MM.1S (cell line): ENCODE measurements around the gene PICALM.
"Not testable (repeated sequence)": the region's sequence is repeated elsewhere in the genome, so short reads cannot be mapped to it uniquely, and the experiment has no call there.

Experiments used
- DNase-seq: peaks from one replicate; pipeline ENCODE4 v3.0.0-alpha.2; 2015
- H2AFZ ChIP-seq: fragments of 300-600 bp; sonication (generic); 2 replicates; pipeline ENCODE4 v1.6.0; 2016; ENCODE audit warnings: antibody characterized with exemption, low read length
- H3F3A ChIP-seq: fragments of 300-600 bp; sonication (generic); 2 replicates; pipeline ENCODE4 v1.6.1; 2016; ENCODE audit warnings: mild to moderate bottlenecking, antibody characterized with exemption, low read length, moderate library complexity, mixed read lengths; ENCODE audit not compliant: insufficient read depth
- H3K27ac ChIP-seq: fragments of 300-600 bp; sonication (generic); 2 replicates; pipeline ENCODE4 v1.5.1; 2016; ENCODE audit warnings: mild to moderate bottlenecking, low read length
- H3K27me3 ChIP-seq: fragments of 300-600 bp; sonication (generic); replicated peaks from 2 replicates; pipeline ENCODE4 v1.6.0; 2016; ENCODE audit warnings: low read length; ENCODE audit not compliant: insufficient read depth
- H3K36me3 ChIP-seq: fragments of 300-600 bp; sonication (generic); replicated peaks from 2 replicates; pipeline ENCODE4 v1.6.1; 2016; ENCODE audit warnings: mild to moderate bottlenecking, low read length, mixed read lengths; ENCODE audit not compliant: insufficient read depth
- H3K4me1 ChIP-seq: fragments of 300-600 bp; sonication (generic); 2 replicates; pipeline ENCODE4 v1.6.1; 2016; ENCODE audit warnings: low read length, mixed read lengths
- H3K4me2 ChIP-seq: fragments of 300-600 bp; sonication (generic); 2 replicates; pipeline ENCODE4 v1.6.0; 2016; ENCODE audit warnings: low read depth, low read length
- H3K4me3 ChIP-seq: fragments of 300-600 bp; sonication (generic); 2 replicates; pipeline ENCODE4 v1.5.1; 2016; ENCODE audit warnings: low read length, mixed read lengths
- H3K79me2 ChIP-seq: fragments of 300-600 bp; sonication (generic); 2 replicates; pipeline ENCODE4 v1.6.1; 2016; ENCODE audit warnings: mixed run types, low read length, mixed read lengths
- H3K9ac ChIP-seq: fragments of 300-600 bp; sonication (generic); 2 replicates; pipeline ENCODE4 v1.6.1; 2016; ENCODE audit warnings: low read length, mixed read lengths
- H3K9me2 ChIP-seq: fragments of 300-600 bp; sonication (generic); replicated peaks from 2 replicates; pipeline ENCODE4 v1.6.1; 2016; ENCODE audit warnings: mild to moderate bottlenecking, low read length, mixed read lengths; ENCODE audit not compliant: insufficient read depth
- H3K9me3 ChIP-seq: fragments of 300-600 bp; sonication (generic); replicated peaks from 2 replicates; pipeline ENCODE4 v1.6.1; 2016; ENCODE audit warnings: mild to moderate bottlenecking, low read length, mixed read lengths; ENCODE audit not compliant: insufficient read depth
- H4K20me1 ChIP-seq: fragments of 300-600 bp; sonication (generic); 2 replicates; pipeline ENCODE4 v1.6.1; 2016; ENCODE audit warnings: mild to moderate bottlenecking, low read length, moderate library complexity, mixed read lengths; ENCODE audit not compliant: insufficient read depth
- EZH2 ChIP-seq: fragments of 300-600 bp; sonication (generic); optimal IDR thresholded peaks from 2 replicates; pipeline ENCODE3; 2017; ENCODE audit warnings: low read depth, mild to moderate bottlenecking, antibody characterized with exemption, low read length, mixed read lengths
- EZH2phosphoT487 ChIP-seq: fragments of 300-600 bp; sonication (generic); IDR thresholded peaks from 2 replicates; pipeline ENCODE4 v1.6.1; 2018; ENCODE audit warnings: antibody characterized with exemption, low read length
- TF ChIP-seq, protein P1 (sequence below): fragments of 300-600 bp; sonication (generic); IDR thresholded peaks from 2 replicates; pipeline ENCODE4 v1.5.1; 2016; ENCODE audit warnings: antibody characterized with exemption, low read length, mixed read lengths

Gene PICALM

DNA sequence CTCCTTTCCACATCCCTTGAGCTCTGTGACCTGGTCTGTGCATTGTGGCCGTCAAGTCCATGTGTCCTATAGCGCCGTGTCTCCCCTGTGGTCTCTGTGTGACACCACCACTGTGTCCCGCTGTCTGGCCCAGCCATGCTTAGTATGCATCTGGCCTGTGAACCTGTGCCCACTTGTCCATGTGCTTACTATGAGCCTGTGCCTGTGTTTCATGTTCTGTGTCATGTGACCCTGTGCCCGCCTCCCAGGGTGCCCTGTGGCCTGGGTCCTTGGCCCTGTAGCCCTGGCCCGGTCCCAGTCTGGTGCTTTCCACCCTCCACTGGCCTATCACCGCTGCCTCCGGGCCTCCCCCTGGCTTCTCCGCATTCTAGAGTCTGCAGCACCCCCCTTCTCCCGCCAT lies 133.1 kb downstream of the PICALM start:
- no peak for DNase-seq
- Histone ChIP-seq H3K27me3 (no peaks in the 10 kb centered on the region), H3K4me3 (no peak overlapping the region), H3F3A (no peaks in the 10 kb centered on the region), H4K20me1 (no peaks in the 10 kb centered on the region), H3K9ac (no peak overlapping the region), H3K27ac (no peak overlapping the region), H3K79me2 (no peaks in the 10 kb centered on the region), H3K9me3 (no peaks in the 10 kb centered on the region), H3K4me1 (no peaks in the 10 kb centered on the region), H3K9me2 (no peaks in the 10 kb centered on the region), H3K4me2 (no peak overlapping the region), H2AFZ (no peak overlapping the region), H3K36me3 (no peaks in the 10 kb centered on the region)
- TF ChIP-seq EZH2phosphoT487, result no peak
- no peak for TF ChIP-seq EZH2
- TF ChIP-seq, protein P1, sequence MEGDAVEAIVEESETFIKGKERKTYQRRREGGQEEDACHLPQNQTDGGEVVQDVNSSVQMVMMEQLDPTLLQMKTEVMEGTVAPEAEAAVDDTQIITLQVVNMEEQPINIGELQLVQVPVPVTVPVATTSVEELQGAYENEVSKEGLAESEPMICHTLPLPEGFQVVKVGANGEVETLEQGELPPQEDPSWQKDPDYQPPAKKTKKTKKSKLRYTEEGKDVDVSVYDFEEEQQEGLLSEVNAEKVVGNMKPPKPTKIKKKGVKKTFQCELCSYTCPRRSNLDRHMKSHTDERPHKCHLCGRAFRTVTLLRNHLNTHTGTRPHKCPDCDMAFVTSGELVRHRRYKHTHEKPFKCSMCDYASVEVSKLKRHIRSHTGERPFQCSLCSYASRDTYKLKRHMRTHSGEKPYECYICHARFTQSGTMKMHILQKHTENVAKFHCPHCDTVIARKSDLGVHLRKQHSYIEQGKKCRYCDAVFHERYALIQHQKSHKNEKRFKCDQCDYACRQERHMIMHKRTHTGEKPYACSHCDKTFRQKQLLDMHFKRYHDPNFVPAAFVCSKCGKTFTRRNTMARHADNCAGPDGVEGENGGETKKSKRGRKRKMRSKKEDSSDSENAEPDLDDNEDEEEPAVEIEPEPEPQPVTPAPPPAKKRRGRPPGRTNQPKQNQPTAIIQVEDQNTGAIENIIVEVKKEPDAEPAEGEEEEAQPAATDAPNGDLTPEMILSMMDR, result no peak

DNA sequence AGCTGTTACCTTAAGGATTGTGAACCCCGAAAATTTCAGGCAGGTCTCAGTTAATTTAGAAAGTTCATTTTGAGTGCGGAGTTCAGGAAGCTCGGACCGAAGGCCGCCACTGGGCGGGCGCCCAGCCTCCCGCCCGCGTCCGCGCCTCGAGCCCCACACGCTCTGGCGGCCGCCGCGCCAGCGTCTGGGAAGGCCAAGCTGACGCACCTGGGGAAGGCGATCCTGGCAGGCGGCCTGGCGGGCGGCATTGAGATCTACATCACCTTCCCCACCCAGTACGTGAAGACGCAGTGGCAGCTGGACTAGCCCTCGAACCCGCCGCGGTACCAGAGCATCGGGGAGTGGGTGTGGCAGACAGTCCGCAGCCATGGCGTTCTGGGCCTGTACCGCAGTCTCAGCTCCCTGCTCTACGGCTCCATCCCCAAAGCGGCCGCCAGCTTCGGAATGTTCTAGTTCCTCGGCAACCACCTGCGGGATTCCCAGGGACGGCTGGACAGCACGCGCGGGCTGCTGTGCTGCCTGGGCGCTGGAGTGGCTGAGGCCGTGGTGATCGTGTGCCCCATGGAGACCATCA lies 134.2 kb downstream of the PICALM start:
- Histone ChIP-seq H3K36me3 (no peaks in the 10 kb centered on the region), H3K4me2 (no peak overlapping the region), H4K20me1 (no peaks in the 10 kb centered on the region), H3K27ac (no peak overlapping the region), H3K4me1 (no peaks in the 10 kb centered on the region), H3K9ac (no peak overlapping the region), H3K27me3 (no peaks in the 10 kb centered on the region), H3K9me2 (no peaks in the 10 kb centered on the region), H2AFZ (no peak overlapping the region), H3F3A (no peaks in the 10 kb centered on the region), H3K9me3 (no peaks in the 10 kb centered on the region), H3K4me3 (no peak overlapping the region), H3K79me2 (no peaks in the 10 kb centered on the region)
- TF ChIP-seq EZH2, result no peak
- no peak for TF ChIP-seq EZH2phosphoT487
- TF ChIP-seq, protein P1, result no peak
- DNase-seq, result no peak

- H3K9me3 ChIP-seq, result no peaks in the 10 kb centered on the region
Measured at GRCh38 chr11:85930879-85931366, 138.0 kb downstream of the PICALM start.

GRCh38 chr11:85926653-85927214 lies 142.2 kb downstream of the PICALM start:
- not testable (repeated sequence) for H2AFZ ChIP-seq, H3K4me2 ChIP-seq, H3K27ac ChIP-seq, DNase-seq, H3K9ac ChIP-seq, H3K9me2 ChIP-seq, H3K4me1 ChIP-seq, H3K4me3 ChIP-seq, H3K27me3 ChIP-seq, H3K9me3 ChIP-seq, H3K36me3 ChIP-seq, H4K20me1 ChIP-seq, H3K79me2 ChIP-seq, H3F3A ChIP-seq

More at GRCh38 chr11:85930879-85931366, 138.0 kb downstream of the PICALM start:
- H3K27ac ChIP-seq, result no peak overlapping the region
- H2AFZ ChIP-seq, result no peak overlapping the region
- H3K4me2 ChIP-seq, result no peak overlapping the region
- no peaks in the 10 kb centered on the region for H4K20me1 ChIP-seq
- no peak overlapping the region for H3K4me3 ChIP-seq
- H3K36me3 ChIP-seq, result no peaks in the 10 kb centered on the region
- no peaks in the 10 kb centered on the region for H3F3A ChIP-seq
- H3K9ac ChIP-seq, result no peak overlapping the region
- H3K27me3 ChIP-seq, result no peaks in the 10 kb centered on the region
- no peaks in the 10 kb centered on the region for H3K79me2 ChIP-seq
- no peak for DNase-seq
- H3K4me1 ChIP-seq, result no peaks in the 10 kb centered on the region
- no peak for TF ChIP-seq EZH2
- TF ChIP-seq, protein P1, result no peak
- TF ChIP-seq EZH2phosphoT487, result no peak
- no peaks in the 10 kb centered on the region for H3K9me2 ChIP-seq
